ENCODE results near the gene SLC47A2. TPM values are rescaled to one million over a fixed set of nuclear protein-coding genes. Genes with fewer than 3 reads are reported as not detected.

The SLC47A2 gene
- total RNA-seq, 1 donor from 2014 or later: not detected

DNA sequence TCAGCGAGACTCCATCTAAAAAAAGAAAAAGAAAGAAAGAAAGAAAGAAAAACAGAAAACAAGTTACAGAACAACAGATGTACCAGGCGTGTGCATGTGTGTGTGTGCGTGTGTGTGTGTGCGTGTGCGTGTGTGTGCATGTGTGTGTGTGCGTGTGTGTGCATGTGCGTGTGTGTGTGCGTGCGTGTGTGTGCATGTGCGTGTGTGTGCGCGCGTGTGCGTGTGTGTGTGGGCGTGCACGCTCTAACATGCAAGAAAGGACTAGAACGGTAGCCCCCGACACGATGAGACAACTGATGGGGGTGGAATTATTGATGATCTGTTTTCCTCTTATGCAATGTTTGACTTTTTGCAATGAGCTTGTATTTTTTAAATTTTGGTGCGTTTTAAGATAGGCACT lies 30.1 kb upstream of the SLC47A2 start:
- no peak for DNase-seq (ENCODE audit: low read depth)
- TF ChIP-seq CTCF (conservative IDR thresholded peaks at IDR 0.05; ENCODE audit: low read depth, low read length): no peak
- H3K4me3 ChIP-seq (ENCODE audit: low read depth, low read length): no peak overlapping the region

DNA sequence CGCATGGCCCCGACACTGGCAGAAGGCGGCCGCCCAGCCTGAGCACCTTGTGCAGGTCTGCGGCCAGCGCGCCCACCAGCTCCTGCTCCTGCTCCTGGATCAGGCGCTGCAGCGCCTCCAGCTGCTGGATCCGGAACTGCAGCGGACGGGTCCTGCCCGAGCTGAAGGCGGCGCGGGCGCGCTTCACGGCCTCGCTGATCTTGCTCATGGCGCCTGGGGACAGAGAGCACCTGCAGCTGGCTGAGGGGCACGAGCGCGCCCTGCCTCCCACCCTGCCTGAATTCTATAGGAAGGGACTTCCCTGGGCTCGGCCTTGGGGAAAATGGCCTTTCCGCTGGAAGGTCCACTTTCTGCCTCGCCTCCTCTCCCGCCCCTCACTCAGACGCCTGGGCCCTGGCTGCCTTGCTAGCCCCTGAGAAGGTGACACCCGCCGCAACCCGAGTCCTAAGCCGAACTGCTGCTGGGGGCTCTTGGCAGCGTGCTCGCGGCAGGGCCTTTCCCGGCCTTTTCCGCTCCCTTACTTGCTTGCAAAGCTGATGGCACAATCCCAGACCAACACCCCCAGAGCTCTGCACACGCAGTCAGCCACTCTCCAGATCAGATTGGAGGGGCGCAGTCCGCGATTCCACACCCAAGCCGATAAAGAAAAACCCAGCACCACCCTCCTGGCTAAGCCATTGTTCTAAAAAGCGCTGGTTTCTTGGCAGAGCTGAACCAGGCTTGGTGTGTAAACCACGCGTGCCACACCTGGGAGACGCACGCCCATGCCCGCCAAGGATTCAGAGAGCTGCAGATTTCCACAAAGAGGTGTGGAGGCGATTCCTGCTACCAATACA lies 28.8 kb upstream of the SLC47A2 start:
- peak; percentile 68 for TF ChIP-seq CTCF (conservative IDR thresholded peaks at IDR 0.05; ENCODE audit: low read depth, low read length)
- peak overlapping the region; percentile 47 for H3K4me3 ChIP-seq (ENCODE audit: low read depth, low read length)
- DNase-seq (ENCODE audit: low read depth): no peak

GRCh38 chr17:19744492-19744891 lies 28.1 kb upstream of the SLC47A2 start:
- no peak for TF ChIP-seq CTCF (conservative IDR thresholded peaks at IDR 0.05; ENCODE audit: low read depth, low read length)
- DNase-seq (ENCODE audit: low read depth): no peak
- H3K4me3 ChIP-seq (ENCODE audit: low read depth, low read length): peak overlapping the region; percentile 47

GRCh38 chr17:19743101-19744100 lies 27.0 kb upstream of the SLC47A2 start:
- no peak for DNase-seq (ENCODE audit: low read depth)
- TF ChIP-seq CTCF (conservative IDR thresholded peaks at IDR 0.05; ENCODE audit: low read depth, low read length): no peak
- no peak overlapping the region for H3K4me3 ChIP-seq (ENCODE audit: low read depth, low read length)

- no peak for TF ChIP-seq CTCF (conservative IDR thresholded peaks at IDR 0.05; ENCODE audit: low read depth, low read length)
- no peak for DNase-seq (ENCODE audit: low read depth)
- H3K4me3 ChIP-seq (ENCODE audit: low read depth, low read length): no peak overlapping the region
These were observed 26.1 kb upstream of the SLC47A2 start for GRCh38 chr17:19742495-19742894.

DNA sequence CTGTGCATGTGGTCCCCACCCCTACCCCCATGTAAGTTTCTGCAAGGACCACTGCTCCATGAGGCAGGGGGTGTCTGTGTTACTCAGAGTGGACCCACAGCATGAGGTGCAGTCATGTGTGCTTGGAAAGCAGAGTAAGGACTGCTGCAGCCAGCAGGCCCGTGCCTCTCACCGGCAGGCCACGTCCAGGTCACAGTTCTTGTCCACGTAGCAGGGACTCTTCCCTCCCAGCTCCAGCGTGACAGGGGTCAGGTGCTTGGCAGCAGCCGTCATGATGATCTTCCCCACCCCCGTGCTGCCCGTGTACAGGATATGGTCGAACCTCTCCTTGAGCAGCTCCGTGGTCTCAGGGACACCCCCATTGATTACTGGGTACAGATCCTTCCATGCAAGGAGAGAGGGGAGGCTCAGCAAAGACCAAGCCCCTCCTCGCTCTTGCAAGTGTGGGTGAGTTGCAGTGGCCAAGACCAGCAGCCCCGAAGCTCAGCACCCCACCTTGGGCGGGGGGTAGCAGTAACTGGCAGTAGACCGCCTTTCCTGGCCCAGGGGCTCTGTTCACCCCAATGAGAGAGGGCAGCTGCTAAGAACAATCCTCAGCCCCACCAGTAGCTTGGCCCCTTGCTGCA lies 25.6 kb upstream of the SLC47A2 start:
- no peak for TF ChIP-seq CTCF (conservative IDR thresholded peaks at IDR 0.05; ENCODE audit: low read depth, low read length)
- no peak for DNase-seq (ENCODE audit: low read depth)
- H3K4me3 ChIP-seq (ENCODE audit: low read depth, low read length): no peak overlapping the region

All from epithelial cell of proximal tubule (primary cell).